Vagina (tissue), 2 donors: ENCODE results near the gene NEDD4. TPM values are rescaled to one million over a fixed set of nuclear protein-coding genes. Genes with fewer than 3 reads are reported as not detected.

Source experiments
- DNase-seq, 2 donors: peaks; one replicate each; pipeline ENCODE4 v3.0.0-alpha.2; 2017; ENCODE audit errors: extremely low spot score in 2 of 2
- H3K27ac ChIP-seq: fragments of 200-600 bp; sonication (generic); one replicate; pipeline ENCODE4 v1.5.1; 2019
- H3K27me3 ChIP-seq: fragments of 200-600 bp; sonication (generic); one replicate; pipeline ENCODE4 v1.5.1; 2019
- H3K36me3 ChIP-seq, 2 donors: fragments of 200-600 bp; sonication (generic); one replicate each; pipeline ENCODE4 v1.5.1; 2017 to 2019
- H3K4me1 ChIP-seq: fragments of 200-600 bp; sonication (generic); one replicate; pipeline ENCODE4 v1.5.1; 2019
- H3K4me3 ChIP-seq, 2 donors: fragments of 200-600 bp; sonication (generic); 1 replicate in 1 of 2; 2 replicates in 1 of 2; pipeline ENCODE4 v1.5.1; 2016 to 2019
- H3K9me3 ChIP-seq: fragments of 200-600 bp; sonication (generic); one replicate; pipeline ENCODE4 v1.5.1; 2019
- CTCF ChIP-seq, 3 experiments: fragments of 450-650 bp in 2 of 3; fragments of 200-600 bp in 1 of 3; sonication (generic) in 1 of 3; IDR thresholded peaks; one replicate each; pipeline ENCODE4 v1.5.1; 2017 to 2019; ENCODE audit warnings: antibody characterized with exemption in 3 of 3, mild to moderate bottlenecking in 2 of 3, moderate library complexity in 2 of 3
- POLR2A ChIP-seq, 2 donors: fragments of 450-650 bp; IDR thresholded peaks; one replicate each; pipeline ENCODE4 v1.6.1; 2017; ENCODE audit warnings: antibody characterized with exemption in 2 of 2, mild to moderate bottlenecking in 2 of 2, moderate library complexity in 2 of 2
- POLR2AphosphoS5 ChIP-seq, 2 donors: sonication (generic); formaldehyde crosslinking; IDR thresholded peaks; one replicate each; pipeline ENCODE4 v1.9.0; 2017; ENCODE audit warnings: antibody characterized with exemption in 2 of 2, mild to moderate bottlenecking in 2 of 2, low read depth in 1 of 2; ENCODE audit not compliant: insufficient read depth in 1 of 2
- intact Hi-C: fragments of 100-400 bp; cut with DNase I; formaldehyde crosslinking; loops from one replicate; pipeline ENCODE4 v1.15.1; 2023
- total RNA-seq: library from RNA; depleted of rRNA; stranded (reverse); fragments of >200 nt; gene quantifications from one replicate; pipeline ENCODE4 v1.2.3, GENCODE V29; 2016

Gene NEDD4
- total RNA-seq, 1 donor from 2014 or later = 21.9 TPM

DNA sequence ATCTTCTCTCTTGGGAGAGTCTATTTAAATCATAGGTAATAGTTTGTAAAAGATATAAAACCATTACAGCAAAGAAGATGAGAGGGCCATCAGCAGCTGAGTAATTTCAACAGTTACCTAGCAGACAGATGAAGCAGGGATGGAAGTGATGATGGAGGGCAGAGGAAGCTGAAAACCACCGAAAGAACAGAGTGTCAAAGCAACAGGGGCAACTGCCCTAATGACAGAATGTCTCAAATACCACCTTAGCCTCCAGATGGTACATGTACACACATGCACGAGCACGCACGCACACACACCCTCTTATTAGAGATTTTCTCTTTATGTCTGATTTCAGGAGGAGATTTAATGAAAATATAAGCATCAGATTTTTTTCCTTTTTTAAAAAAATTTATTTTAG is 64.5 kb downstream of the NEDD4 start:
- Histone ChIP-seq H3K4me3 (no peak overlapping the region), H3K9me3 (no peaks in the 10 kb centered on the region), H3K27ac (no peak overlapping the region), H3K27me3 (no peaks in the 10 kb centered on the region), H3K4me1 (no peaks in the 10 kb centered on the region), H3K36me3 (no peaks in the 10 kb centered on the region)
- intact Hi-C loops = no loop called here
- no peak for DNase-seq
- TF ChIP-seq POLR2A (IDR thresholded peaks at IDR 0.05) (no peak), POLR2AphosphoS5 (IDR thresholded peaks at IDR 0.05; ENCODE audit: insufficient read depth in 1 of 2, low read depth in 1 of 2) (no peak), CTCF (IDR thresholded peaks at IDR 0.05) (no peak)

- H3K4me1 ChIP-seq = peaks cover 6% of the 10 kb centered on the region
- intact Hi-C loops = no loop called here
- H3K36me3 ChIP-seq = no peaks in the 10 kb centered on the region
- DNase-seq = no peak
- no peak for TF ChIP-seq CTCF (IDR thresholded peaks at IDR 0.05)
- no peak for TF ChIP-seq POLR2A (IDR thresholded peaks at IDR 0.05)
- TF ChIP-seq POLR2AphosphoS5 (IDR thresholded peaks at IDR 0.05; ENCODE audit: insufficient read depth in 1 of 2, low read depth in 1 of 2) = no peak
- no peak overlapping the region for H3K27ac ChIP-seq
- H3K27me3 ChIP-seq = no peaks in the 10 kb centered on the region
- H3K9me3 ChIP-seq = no peaks in the 10 kb centered on the region
- no peak overlapping the region for H3K4me3 ChIP-seq
These were observed 71.7 kb downstream of the NEDD4 start for GRCh38 chr15:55921744-55922143.

- Histone ChIP-seq H3K4me3 (no peak overlapping the region), H3K36me3 (no peaks in the 10 kb centered on the region), H3K27me3 (no peaks in the 10 kb centered on the region), H3K4me1 (peaks cover 6% of the 10 kb centered on the region), H3K9me3 (no peaks in the 10 kb centered on the region), H3K27ac (no peak overlapping the region)
- intact Hi-C loops = no loop called here
- TF ChIP-seq CTCF (IDR thresholded peaks at IDR 0.05) (peak in 2 of 3 experiments; percentile 25 to 32), POLR2A (IDR thresholded peaks at IDR 0.05) (no peak), POLR2AphosphoS5 (IDR thresholded peaks at IDR 0.05; ENCODE audit: insufficient read depth in 1 of 2, low read depth in 1 of 2) (peak in 1 of 2 donors; percentile 35)
- no peak for DNase-seq
These were observed 75.5 kb downstream of the NEDD4 start for GRCh38 chr15:55917881-55918296.

- intact Hi-C loops = no loop called here
These were observed 76.6 kb downstream of the NEDD4 start for GRCh38 chr15:55916666-55917409.

More at GRCh38 chr15:55916666-55917409, 76.6 kb downstream of the NEDD4 start:
- peaks cover 6% of the 10 kb centered on the region for H3K4me1 ChIP-seq
- H3K4me3 ChIP-seq = no peak overlapping the region
- no peak for DNase-seq
- TF ChIP-seq POLR2AphosphoS5 (IDR thresholded peaks at IDR 0.05; ENCODE audit: insufficient read depth in 1 of 2, low read depth in 1 of 2) (no peak), CTCF (IDR thresholded peaks at IDR 0.05) (no peak), POLR2A (IDR thresholded peaks at IDR 0.05) (no peak)
- H3K27me3 ChIP-seq = no peaks in the 10 kb centered on the region
- no peaks in the 10 kb centered on the region for H3K36me3 ChIP-seq
- peak overlapping the region; percentile 18 for H3K27ac ChIP-seq
- no peaks in the 10 kb centered on the region for H3K9me3 ChIP-seq
